HepG2 (cell line): ENCODE data around the gene CLIP2. TPM values are rescaled to one million over a fixed set of nuclear protein-coding genes. Genes with fewer than 3 reads are reported as not detected.

ENCODE experiments used
- DNMT3B ChIP-seq: conservative IDR thresholded peaks from 2 replicates; pipeline ENCODE4 v1.6.1; 2016; ENCODE audit warnings: missing biosample characterization, control low read depth
- GATA4 ChIP-seq: sonication (generic); IDR thresholded peaks from 2 replicates; pipeline ENCODE4 v1.6.1; 2016; ENCODE audit warnings: antibody characterized with exemption, low read depth, borderline replicate concordance
- GLI4 ChIP-seq: sonication (generic); formaldehyde crosslinking; IDR thresholded peaks from 2 replicates; pipeline ENCODE4 v1.5.1; 2020; ENCODE audit warnings: missing genetic modification reagents, mild to moderate bottlenecking, moderate library complexity, borderline replicate concordance
- GZF1 ChIP-seq: sonication (generic); formaldehyde crosslinking; IDR thresholded peaks from 2 replicates; pipeline ENCODE4 v1.5.1; 2020; ENCODE audit warnings: mild to moderate bottlenecking, missing genetic modification reagents
- HNF4A ChIP-seq: sonication (generic); formaldehyde crosslinking; IDR thresholded peaks from 2 replicates; pipeline ENCODE4 v1.4.0; 2020; ENCODE audit warnings: missing genetic modification reagents
- KDM2A ChIP-seq: sonication (generic); formaldehyde crosslinking; IDR thresholded peaks from 2 replicates; pipeline ENCODE4 v1.4.0; 2020; ENCODE audit warnings: low read depth, missing genetic modification reagents, borderline replicate concordance
- MIER3 ChIP-seq: IDR thresholded peaks from 2 replicates; pipeline ENCODE4 v1.6.1; 2016; ENCODE audit warnings: missing compliant biosample characterization, borderline replicate concordance
- NFKBIZ ChIP-seq: IDR thresholded peaks from 2 replicates; pipeline ENCODE4 v1.6.1; 2018; ENCODE audit warnings: missing genetic modification reagents, missing compliant biosample characterization
- PHF8 ChIP-seq: sonication (generic); formaldehyde crosslinking; IDR thresholded peaks from 2 replicates; pipeline ENCODE4 v1.5.0; 2020; ENCODE audit warnings: missing genetic modification reagents
- RFX5 ChIP-seq: IDR thresholded peaks from 2 replicates; pipeline ENCODE4 v1.6.1; 2011; ENCODE audit warnings: low read depth, low read length, improper control_type of control experiment
- TEAD3 ChIP-seq: optimal IDR thresholded peaks from 2 replicates; pipeline ENCODE3; 2016; ENCODE audit warnings: borderline replicate concordance
- YEATS2 ChIP-seq: sonication (generic); formaldehyde crosslinking; IDR thresholded peaks from 2 replicates; pipeline ENCODE4 v1.4.0; 2020; ENCODE audit warnings: missing genetic modification reagents, borderline replicate concordance
- ZEB1 ChIP-seq: IDR thresholded peaks from 2 replicates; pipeline ENCODE4 v1.6.1; 2012; ENCODE audit warnings: mild to moderate bottlenecking, low read depth, inconsistent platforms; ENCODE audit not compliant: insufficient replicate concordance
- ZKSCAN5 ChIP-seq: sonication (generic); formaldehyde crosslinking; IDR thresholded peaks from 2 replicates; pipeline ENCODE4 v1.5.1; 2020; ENCODE audit warnings: mild to moderate bottlenecking, missing genetic modification reagents
- ZNF484 ChIP-seq: sonication (generic); formaldehyde crosslinking; IDR thresholded peaks from 2 replicates; pipeline ENCODE4 v1.5.1; 2020; ENCODE audit warnings: mild to moderate bottlenecking, low read depth, missing genetic modification reagents, borderline replicate concordance
- ZNF556 ChIP-seq: sonication (generic); formaldehyde crosslinking; IDR thresholded peaks from 2 replicates; pipeline ENCODE4 v1.4.0; 2020; ENCODE audit warnings: mild to moderate bottlenecking, missing genetic modification reagents, borderline replicate concordance
- polyA plus RNA-seq, 8 experiments: library from polyadenylated mRNA; depleted of rRNA in 3 of 8; stranded (reverse) in 7 of 8; unstranded in 1 of 8; fragments of >200 nt; fragmentation: Illumina TruSeq in 4 of 8; extraction: Trizol in 4 of 8; gene quantifications; 2 replicates each; pipeline versions ENCODE4 v1.2.1 to v1.2.3, GENCODE V29; 2011 to 2016; ENCODE audit warnings: low read depth in 4 of 8, missing spikeins in 1 of 8, mixed read lengths in 1 of 8; ENCODE audit not compliant: insufficient read depth in 1 of 8
- total RNA-seq, 5 experiments: library from RNA; depleted of rRNA; stranded (reverse); fragments of >200 nt; fragmentation: Illumina TruSeq; extraction: Trizol; gene quantifications; 2 replicates each; pipeline ENCODE4 v1.2.3, GENCODE V29; 2016; ENCODE audit warnings: low read depth in 1 of 5
- TF ChIP-seq, protein P1 (sequence below): sonication (generic); formaldehyde crosslinking; IDR thresholded peaks from 2 replicates; pipeline ENCODE4 v1.5.0; 2020; ENCODE audit warnings: mild to moderate bottlenecking, missing genetic modification reagents
- TF ChIP-seq, protein P2 (sequence below): sonication (generic); formaldehyde crosslinking; IDR thresholded peaks from 2 replicates; pipeline ENCODE4 v1.4.0; 2020; ENCODE audit warnings: missing genetic modification reagents
- TF ChIP-seq, protein P3 (sequence below): sonication (generic); formaldehyde crosslinking; IDR thresholded peaks from 2 replicates; pipeline ENCODE4 v1.4.0; 2020; ENCODE audit warnings: mild to moderate bottlenecking, missing genetic modification reagents
- TF ChIP-seq, protein P4 (sequence below): sonication (generic); formaldehyde crosslinking; IDR thresholded peaks from 2 replicates; pipeline ENCODE4 v1.8.0; 2022; ENCODE audit warnings: missing genetic modification reagents, mild to moderate bottlenecking, borderline replicate concordance
- TF ChIP-seq, protein P5 (sequence below): sonication (generic); formaldehyde crosslinking; IDR thresholded peaks from 2 replicates; pipeline ENCODE4 v1.4.0; 2020; ENCODE audit warnings: missing genetic modification reagents, borderline replicate concordance

Gene CLIP2
- total and polyA plus RNA-seq, 2 of the 13 experiments (the other 11 are each of a cell fraction or from before 2014, with no cell fraction given): 6.5 to 17.4 TPM

DNA sequence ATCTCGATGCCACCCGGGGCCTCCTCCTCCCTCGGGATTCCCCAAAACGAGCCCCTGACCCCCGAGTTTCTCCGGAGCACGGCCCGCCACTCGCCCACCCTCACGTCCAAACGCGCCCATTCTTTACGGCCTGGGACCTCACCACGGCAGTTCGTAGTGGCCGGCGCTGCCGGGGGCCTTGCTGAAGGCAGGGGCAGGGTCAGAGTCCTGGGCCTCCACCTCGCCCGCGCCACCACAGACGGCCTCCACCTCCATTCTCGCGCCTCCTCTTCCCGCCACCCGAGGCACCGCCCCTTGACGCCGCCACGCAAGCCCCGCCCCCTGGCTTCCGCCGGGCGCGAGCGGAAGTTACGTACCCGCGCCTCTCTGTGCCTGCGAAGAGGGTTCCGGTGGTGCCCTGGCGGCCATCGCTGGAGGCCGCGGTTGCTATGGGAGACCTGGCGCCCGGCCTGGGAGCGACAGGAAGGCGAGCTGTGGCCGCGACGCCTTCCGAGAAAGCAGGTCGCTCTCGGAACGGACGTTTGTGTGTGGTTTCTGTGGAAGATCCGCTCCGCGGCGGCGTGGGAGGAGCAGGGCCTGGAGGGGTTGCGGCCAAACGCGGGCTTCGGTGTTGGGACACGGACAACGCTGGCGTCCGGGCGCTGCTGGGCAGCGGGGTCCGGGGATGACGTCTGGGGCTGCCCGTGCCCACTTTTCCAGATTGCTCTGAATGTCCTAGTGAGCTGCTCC lies 34.9 kb upstream of the CLIP2 start, which contains the start of gene RFC2 (continued):
- TF ChIP-seq HNF4A (CRISPR knock-in tag) (peak; percentile 52; the same call in 1 of the 2 replicates), ZKSCAN5 (CRISPR knock-in tag) (no peak), NFKBIZ (CRISPR knock-in tag) (peak; percentile 84; the same call in 1 of the 2 replicates), MIER3 (CRISPR knock-in tag) (peak; percentile 79; the same call in 1 of the 2 replicates), YEATS2 (peak; percentile 99), ZEB1 (peak; percentile 25), TEAD3 (CRISPR knock-in tag) (peak; percentile 67), RFX5 (no peak), GZF1 (CRISPR knock-in tag) (no peak), ZNF484 (CRISPR knock-in tag) (no peak), PHF8 (CRISPR knock-in tag) (peak; percentile 88), GATA4 (peak; percentile 45; the same call in 1 of the 2 replicates), DNMT3B (CRISPR knock-in tag) (no peak), GLI4 (CRISPR knock-in tag) (no peak), ZNF556 (CRISPR knock-in tag) (peak; percentile 77; the same call in 1 of the 2 replicates), KDM2A (peak; percentile 83)
- TF ChIP-seq, protein P1, sequence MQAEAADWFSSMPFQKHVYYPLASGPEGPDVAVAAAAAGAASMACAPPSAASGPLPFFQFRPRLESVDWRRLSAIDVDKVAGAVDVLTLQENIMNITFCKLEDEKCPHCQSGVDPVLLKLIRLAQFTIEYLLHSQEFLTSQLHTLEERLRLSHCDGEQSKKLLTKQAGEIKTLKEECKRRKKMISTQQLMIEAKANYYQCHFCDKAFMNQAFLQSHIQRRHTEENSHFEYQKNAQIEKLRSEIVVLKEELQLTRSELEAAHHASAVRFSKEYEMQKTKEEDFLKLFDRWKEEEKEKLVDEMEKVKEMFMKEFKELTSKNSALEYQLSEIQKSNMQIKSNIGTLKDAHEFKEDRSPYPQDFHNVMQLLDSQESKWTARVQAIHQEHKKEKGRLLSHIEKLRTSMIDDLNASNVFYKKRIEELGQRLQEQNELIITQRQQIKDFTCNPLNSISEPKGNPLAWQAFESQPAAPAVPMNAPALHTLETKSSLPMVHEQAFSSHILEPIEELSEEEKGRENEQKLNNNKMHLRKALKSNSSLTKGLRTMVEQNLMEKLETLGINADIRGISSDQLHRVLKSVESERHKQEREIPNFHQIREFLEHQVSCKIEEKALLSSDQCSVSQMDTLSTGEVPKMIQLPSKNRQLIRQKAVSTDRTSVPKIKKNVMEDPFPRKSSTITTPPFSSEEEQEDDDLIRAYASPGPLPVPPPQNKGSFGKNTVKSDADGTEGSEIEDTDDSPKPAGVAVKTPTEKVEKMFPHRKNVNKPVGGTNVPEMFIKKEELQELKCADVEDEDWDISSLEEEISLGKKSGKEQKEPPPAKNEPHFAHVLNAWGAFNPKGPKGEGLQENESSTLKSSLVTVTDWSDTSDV (CRISPR knock-in tag): peak; percentile 96
- TF ChIP-seq, protein P2, sequence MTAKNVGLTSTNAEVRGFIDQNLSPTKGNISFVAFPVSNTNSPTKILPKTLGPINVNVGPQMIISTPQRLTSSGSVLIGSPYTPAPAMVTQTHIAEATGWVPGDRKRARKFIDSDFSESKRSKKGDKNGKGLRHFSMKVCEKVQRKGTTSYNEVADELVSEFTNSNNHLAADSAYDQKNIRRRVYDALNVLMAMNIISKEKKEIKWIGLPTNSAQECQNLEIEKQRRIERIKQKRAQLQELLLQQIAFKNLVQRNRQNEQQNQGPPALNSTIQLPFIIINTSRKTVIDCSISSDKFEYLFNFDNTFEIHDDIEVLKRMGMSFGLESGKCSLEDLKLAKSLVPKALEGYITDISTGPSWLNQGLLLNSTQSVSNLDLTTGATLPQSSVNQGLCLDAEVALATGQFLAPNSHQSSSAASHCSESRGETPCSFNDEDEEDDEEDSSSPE (CRISPR knock-in tag): peak; percentile 99
- TF ChIP-seq, protein P3, sequence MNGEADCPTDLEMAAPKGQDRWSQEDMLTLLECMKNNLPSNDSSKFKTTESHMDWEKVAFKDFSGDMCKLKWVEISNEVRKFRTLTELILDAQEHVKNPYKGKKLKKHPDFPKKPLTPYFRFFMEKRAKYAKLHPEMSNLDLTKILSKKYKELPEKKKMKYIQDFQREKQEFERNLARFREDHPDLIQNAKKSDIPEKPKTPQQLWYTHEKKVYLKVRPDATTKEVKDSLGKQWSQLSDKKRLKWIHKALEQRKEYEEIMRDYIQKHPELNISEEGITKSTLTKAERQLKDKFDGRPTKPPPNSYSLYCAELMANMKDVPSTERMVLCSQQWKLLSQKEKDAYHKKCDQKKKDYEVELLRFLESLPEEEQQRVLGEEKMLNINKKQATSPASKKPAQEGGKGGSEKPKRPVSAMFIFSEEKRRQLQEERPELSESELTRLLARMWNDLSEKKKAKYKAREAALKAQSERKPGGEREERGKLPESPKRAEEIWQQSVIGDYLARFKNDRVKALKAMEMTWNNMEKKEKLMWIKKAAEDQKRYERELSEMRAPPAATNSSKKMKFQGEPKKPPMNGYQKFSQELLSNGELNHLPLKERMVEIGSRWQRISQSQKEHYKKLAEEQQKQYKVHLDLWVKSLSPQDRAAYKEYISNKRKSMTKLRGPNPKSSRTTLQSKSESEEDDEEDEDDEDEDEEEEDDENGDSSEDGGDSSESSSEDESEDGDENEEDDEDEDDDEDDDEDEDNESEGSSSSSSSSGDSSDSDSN (CRISPR knock-in tag): peak; percentile 94
- TF ChIP-seq, protein P4, sequence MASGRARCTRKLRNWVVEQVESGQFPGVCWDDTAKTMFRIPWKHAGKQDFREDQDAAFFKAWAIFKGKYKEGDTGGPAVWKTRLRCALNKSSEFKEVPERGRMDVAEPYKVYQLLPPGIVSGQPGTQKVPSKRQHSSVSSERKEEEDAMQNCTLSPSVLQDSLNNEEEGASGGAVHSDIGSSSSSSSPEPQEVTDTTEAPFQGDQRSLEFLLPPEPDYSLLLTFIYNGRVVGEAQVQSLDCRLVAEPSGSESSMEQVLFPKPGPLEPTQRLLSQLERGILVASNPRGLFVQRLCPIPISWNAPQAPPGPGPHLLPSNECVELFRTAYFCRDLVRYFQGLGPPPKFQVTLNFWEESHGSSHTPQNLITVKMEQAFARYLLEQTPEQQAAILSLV: peak; percentile 88; the same call in 1 of the 2 replicates
- TF ChIP-seq, protein P5, sequence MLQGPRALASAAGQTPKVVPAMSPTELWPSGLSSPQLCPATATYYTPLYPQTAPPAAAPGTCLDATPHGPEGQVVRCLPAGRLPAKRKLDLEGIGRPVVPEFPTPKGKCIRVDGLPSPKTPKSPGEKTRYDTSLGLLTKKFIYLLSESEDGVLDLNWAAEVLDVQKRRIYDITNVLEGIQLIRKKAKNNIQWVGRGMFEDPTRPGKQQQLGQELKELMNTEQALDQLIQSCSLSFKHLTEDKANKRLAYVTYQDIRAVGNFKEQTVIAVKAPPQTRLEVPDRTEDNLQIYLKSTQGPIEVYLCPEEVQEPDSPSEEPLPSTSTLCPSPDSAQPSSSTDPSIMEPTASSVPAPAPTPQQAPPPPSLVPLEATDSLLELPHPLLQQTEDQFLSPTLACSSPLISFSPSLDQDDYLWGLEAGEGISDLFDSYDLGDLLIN (CRISPR knock-in tag): peak; percentile 51; the same call in 1 of the 2 replicates
